GM18870 (cell line): ENCODE data around the gene TEKT3.

Experiments
- ATAC-seq: cut with Tn5 transposase; IDR thresholded peaks from one replicate; pipeline ENCODE4 v1.9.1; 2021; ENCODE audit warnings: moderate library complexity; ENCODE audit not compliant: unreplicated experiment

TEKT3 gene

GRCh38 chr17:15350777-15351477 is 9.5 kb upstream of the TEKT3 start:
- ATAC-seq = no peak

DNA sequence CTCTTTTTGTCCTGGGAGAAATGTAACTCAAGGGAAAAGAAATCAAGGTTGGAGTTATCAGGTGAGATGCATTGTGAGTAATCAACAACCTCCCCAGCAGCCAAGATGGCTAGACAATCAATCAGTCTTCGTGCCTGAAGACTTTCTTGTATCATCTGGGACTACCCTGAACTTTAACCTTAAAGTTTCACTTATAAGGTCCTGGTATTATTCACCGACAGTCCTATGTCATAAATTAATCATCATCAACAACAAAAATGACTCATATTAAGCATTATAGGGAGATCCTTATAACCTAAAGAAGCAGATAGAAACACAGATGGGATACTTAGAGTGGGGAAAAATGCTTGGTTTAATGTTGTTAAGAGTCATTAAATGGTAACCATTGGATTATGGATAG is 7.7 kb upstream of the TEKT3 start:
- no peak for ATAC-seq

DNA sequence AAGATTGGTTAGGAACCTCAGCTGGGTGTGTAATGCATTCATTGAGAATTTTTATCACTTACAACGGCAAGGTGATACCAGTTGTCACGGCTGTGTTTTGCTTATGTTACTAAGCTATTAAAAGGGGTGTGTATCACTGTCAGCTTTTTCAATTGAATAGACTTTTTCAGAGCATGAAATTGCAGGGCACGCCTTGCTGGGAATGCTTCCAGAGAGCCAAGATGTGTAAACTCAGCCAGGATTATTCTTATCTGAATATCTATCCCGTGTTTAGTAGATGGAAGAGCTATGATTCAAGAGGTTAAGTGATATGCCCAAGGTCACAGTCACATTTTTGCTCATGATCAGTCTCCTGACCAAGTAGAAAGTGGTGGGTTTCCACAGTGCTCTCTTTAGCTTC is 6.6 kb upstream of the TEKT3 start:
- no peak for ATAC-seq

DNA sequence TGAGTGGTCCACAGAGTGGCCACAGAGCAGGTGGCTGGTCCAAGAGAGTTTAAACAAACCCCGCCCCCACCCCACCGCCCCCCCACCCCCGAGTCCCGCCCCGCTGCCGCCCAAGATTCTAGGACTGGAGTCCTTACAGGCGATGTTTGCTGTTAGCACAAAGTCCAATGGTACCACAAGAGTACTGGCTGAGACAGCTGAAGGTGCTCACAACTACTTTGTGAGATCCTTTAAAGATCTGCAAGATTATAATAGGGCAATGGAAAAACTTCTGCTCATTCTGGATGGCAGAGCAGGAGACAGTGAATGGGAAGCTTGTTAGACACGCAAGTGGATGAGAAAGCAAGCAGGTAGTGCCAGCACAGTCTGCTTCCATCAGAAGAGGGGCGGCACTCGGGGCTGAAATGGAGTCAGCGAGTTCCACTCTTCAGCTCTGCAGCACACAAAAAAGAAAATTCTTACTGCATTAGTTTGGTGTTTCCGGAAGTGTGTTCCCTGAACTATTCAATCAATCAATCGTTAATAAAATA is 4.7 kb upstream of the TEKT3 start:
- ATAC-seq = no peak

- ATAC-seq = no peak
These were observed 2.4 kb upstream of the TEKT3 start for GRCh38 chr17:15343749-15344148.

DNA sequence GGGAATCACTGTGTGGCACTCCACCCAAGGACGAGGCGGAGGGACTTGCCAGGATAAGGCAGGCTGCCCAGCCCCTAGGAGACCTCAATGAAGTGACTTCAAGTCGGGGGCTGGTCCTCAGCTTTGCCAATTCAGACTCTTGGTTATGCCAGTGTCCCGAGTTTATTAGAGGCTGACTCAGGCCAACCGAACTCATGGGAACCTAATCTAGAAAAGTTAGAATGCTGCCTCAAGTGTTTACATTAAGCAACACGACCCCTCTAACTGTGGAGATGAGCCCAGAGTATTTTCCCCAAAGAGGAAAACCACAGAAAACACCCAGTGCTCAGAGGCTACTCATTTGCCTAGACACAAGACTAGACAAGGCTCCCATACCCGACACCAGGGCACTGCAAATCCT is 1.1 kb upstream of the TEKT3 start:
- no peak for ATAC-seq

- no peak for ATAC-seq
These were observed 569 bp upstream of the TEKT3 start for GRCh38 chr17:15341966-15342365.

DNA sequence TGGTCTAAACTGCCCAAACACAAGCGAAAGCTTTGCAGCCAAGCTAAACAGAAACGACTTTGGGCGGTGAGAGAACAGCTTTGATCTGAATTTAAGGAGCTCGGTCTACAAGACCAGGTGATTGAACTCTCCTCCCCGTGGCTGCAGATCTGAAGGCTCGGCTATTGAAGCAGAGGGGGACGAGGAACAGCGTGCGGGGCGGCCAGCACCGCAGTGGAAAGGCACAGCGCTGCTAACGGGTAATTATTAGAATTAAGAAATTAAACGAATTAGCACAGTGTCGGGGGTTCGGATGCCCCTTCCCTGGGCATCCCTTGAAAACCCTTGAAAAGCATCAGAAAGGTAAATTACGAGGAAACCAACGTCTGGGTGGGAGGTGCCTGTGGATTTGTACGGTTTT is 431 bp downstream of the TEKT3 start:
- no peak for ATAC-seq

DNA sequence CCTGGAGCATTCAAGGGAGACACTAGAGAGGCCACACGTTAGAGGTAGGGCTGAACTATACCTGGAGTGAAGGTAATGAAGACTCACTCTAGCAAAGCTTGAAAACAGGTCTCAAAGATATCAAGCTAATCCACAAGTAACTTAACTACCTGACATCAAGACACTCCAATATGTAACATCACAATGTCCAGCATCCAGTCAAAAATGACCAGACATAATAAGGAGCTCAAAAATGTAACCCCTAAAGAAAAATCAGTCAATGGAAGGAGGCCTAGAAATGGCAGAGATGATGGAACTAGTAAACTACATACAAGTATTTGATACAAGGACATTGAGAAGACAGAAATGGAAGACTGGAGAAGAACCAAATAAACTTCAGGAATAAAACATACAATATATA is 6.0 kb downstream of the TEKT3 start:
- ATAC-seq = no peak

GRCh38 chr17:15334266-15334665 is 7.1 kb downstream of the TEKT3 start:
- no peak for ATAC-seq

GRCh38 chr17:15332338-15332737 is 9.1 kb downstream of the TEKT3 start:
- ATAC-seq = no peak

DNA sequence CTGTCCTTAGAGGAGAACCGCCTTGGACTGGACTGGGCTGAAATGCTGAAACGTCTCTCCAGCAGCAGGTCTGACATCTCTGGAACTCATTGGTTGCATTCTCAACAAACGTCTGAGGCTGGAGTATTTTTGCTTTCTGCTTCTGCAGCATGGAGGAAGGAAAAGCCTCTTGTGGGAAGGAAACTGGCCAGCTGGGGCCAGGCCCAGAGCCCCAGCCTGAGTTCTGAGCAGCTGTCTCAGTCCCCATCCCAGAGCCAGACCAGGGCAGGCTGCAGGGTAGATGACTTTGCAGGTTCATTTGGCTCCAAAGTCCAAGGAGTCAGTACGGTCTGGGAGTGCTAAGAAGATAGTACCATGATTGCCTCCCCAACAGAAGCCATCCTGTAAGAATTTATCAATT is 18.3 kb downstream of the TEKT3 start:
- no peak for ATAC-seq

- no peak for ATAC-seq
These were observed 19.7 kb downstream of the TEKT3 start for GRCh38 chr17:15321556-15322251.

DNA sequence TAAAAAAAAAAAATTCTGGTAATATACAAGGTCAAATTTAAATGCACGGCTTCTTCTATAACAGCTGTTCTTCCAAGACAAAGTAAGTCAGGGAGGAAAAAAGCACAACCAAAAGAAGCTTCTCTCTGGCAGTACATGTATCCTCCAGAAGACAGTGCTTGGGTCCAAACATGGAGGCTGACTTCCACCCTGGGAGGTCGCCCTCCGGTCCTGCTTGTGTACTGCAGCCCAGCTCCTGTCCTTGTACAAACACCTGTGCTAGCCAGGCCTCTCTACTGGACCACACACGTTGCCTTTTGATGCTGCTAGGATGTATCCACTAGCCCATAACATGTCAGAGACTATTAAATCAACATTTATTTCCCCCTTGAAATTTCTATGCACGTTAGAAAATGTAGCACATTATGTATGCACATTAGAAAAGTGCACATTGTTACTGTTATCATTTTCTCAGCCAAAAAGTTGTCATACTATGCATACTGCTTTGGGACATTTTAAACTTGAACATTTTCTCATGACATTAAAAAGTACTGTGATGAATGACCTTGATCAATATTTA is 21.9 kb downstream of the TEKT3 start:
- no peak for ATAC-seq

DNA sequence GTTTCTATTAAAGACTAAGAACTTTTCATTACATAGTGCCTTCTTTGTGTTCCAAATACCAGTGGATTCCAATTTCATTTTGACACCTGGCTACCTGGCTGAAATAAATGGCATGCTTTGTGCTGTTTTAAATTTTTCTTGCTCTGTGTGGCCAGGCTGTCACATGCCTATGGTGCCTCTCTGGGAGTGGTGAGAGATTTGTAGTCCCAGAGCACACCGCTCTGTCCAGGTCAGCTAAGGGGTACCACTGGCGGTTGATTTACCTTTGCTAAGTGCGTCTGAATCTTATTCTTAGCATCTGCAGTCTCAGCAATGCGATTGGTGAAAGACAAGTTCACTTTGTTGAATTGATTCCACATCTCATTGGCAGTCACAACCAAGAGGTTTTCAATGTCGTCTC is 29.4 kb downstream of the TEKT3 start:
- no peak for ATAC-seq

DNA sequence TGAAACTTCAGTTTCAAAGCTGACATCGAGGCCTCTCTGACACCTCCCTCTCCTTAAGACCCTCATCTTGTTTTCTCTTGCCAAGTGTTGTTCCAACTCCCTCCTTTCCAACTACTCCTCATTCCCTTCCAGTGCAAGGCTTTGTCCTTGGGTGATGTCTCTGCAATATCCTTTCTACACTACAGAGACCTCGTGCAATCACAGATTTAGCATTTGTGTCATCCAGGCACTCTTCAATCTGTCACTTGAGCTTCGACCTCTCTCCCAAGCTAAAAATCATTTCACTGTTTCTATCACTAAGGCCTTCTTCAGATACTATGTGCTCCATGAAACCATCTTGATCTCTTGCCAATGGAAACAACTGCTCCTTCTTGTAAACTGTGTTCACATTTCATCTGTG is 31.6 kb downstream of the TEKT3 start:
- no peak for ATAC-seq

DNA sequence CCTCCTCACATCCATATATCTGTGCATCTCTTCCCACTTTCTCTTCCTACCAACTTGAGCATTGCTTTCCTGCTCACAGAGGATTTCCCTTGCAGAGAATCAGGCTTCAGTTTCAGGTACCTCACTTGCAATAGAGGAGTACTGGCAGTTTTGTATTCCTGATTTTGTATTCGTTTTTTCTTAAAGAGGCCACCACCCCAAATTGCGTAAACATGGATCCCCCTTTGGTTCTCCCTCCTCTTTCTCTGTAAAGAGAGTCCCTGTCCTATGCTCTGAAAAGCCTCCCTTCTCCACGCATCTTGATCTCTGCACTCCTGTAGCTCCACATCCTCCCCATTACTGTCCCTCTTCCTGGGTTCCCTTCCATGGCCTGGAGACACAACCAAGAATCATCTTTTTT is 32.2 kb downstream of the TEKT3 start:
- no peak for ATAC-seq

DNA sequence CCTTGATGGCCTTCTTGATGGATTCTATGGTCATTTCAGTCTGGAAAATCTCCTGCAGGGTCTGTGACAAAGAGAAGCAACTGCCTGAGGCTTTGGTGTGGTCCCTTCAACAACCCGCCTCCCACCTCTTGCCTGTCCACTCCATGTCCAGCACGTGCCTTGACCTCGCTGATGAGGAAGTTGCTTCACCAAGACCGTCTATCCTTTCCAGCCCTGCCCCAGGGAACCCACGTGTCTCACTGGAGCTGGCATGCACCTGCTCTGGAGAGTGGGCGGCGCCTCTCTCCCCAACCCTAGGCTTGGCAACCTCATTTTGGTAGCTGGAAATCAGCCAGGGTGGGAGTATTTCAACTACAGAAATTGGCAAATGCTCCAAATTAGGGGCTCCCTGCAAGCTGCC is 32.6 kb downstream of the TEKT3 start:
- no peak for ATAC-seq

- no peak for ATAC-seq
These were observed 33.7 kb downstream of the TEKT3 start for GRCh38 chr17:15307710-15308111.

- no peak for ATAC-seq
These were observed 37.5 kb downstream of the TEKT3 start for GRCh38 chr17:15303851-15304250.

DNA sequence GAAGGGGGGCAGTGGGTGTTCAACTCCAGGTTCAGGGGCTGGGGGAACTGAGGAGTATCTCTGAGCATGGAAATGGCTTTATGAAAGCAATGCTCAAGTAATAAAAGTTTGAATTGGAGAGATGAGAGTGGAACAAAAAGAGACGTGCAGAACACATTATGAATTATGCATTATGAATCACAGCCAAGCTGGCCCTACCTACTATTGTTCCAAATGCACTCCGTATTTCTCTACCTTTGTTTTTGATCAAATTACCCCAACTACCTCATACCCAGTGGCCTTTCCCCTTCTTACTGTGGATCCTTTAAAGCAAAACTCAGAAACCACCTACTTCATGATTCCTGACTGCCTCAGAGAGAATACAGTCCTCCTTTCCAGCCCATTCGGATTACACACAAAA is 38.1 kb downstream of the TEKT3 start:
- no peak for ATAC-seq

DNA sequence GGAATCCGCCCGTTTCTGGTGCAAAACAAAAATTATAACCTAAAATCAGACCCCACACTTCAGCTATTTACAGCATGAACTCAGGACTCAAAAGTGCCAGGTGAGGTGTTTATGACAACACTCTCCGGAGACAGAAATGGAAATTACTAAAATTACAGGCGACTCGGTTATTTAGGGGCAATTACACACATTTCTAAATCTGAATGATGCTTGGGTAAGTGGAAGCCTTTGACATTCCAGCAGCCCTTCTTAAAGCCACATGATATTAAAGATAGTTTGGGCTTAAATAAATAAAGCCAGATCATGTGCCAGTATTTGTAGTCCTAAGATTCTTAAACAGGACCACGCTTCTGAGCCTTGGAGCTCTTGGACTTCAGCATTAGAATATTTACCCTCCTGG is 39.6 kb downstream of the TEKT3 start:
- no peak for ATAC-seq
